Glutamatergic neuron (in vitro differentiated cells): ENCODE data around the gene MYDGF. TPM values are rescaled to one million over a fixed set of nuclear protein-coding genes. Genes with fewer than 3 reads are reported as not detected.

ENCODE experiments used
- DNase-seq: peaks from one replicate; pipeline ENCODE4 v3.0.0; 2022
- H3K27ac Mint-ChIP-seq: one replicate; pipeline ENCODE4 v1.8.0; 2020; ENCODE audit warnings: mild to moderate bottlenecking, mixed read lengths, inconsistent platforms; ENCODE audit not compliant: unreplicated experiment
- H3K27me3 Mint-ChIP-seq: one replicate; pipeline ENCODE4 v1.8.0; 2020; ENCODE audit warnings: mild to moderate bottlenecking, moderate library complexity, mixed read lengths, inconsistent platforms; ENCODE audit not compliant: unreplicated experiment
- H3K36me3 Mint-ChIP-seq: one replicate; pipeline ENCODE4 v1.8.0; 2020; ENCODE audit warnings: mild to moderate bottlenecking, mixed read lengths, inconsistent platforms; ENCODE audit not compliant: unreplicated experiment
- H3K4me1 Mint-ChIP-seq: one replicate; pipeline ENCODE4 v1.8.0; 2020; ENCODE audit warnings: mild to moderate bottlenecking, low read depth, mixed read lengths, inconsistent platforms; ENCODE audit not compliant: unreplicated experiment
- H3K4me3 Mint-ChIP-seq: one replicate; pipeline ENCODE4 v1.8.0; 2020; ENCODE audit warnings: mild to moderate bottlenecking, mixed read lengths, inconsistent platforms; ENCODE audit not compliant: unreplicated experiment
- H3K9me3 Mint-ChIP-seq: one replicate; pipeline ENCODE4 v1.8.0; 2020; ENCODE audit warnings: mild to moderate bottlenecking, moderate library complexity, mixed read lengths, inconsistent platforms; ENCODE audit not compliant: unreplicated experiment
- total RNA-seq: library from RNA; stranded (reverse); fragmentation: NEBNext Ultra II Directional; extraction: Animal tissue kit (Norgen Biotek cat#: 25700); gene quantifications from one replicate; pipeline ENCODE4 v1.2.1, GENCODE V29; 2021; ENCODE audit not compliant: unreplicated experiment
- TF ChIP-seq, protein P1 (sequence below): fragments of 200-600 bp; sonication (generic); IDR thresholded peaks from one replicate; pipeline ENCODE4 v1.5.0; 2021; ENCODE audit not compliant: partially characterized antibody, unreplicated experiment

MYDGF gene
- total RNA-seq, 1 donor from 2014 or later: 32.6 TPM

- H3K27ac Mint-ChIP-seq: no peak overlapping the region
- peaks cover 8% of the 10 kb centered on the region for H3K4me1 Mint-ChIP-seq
- TF ChIP-seq, protein P1, sequence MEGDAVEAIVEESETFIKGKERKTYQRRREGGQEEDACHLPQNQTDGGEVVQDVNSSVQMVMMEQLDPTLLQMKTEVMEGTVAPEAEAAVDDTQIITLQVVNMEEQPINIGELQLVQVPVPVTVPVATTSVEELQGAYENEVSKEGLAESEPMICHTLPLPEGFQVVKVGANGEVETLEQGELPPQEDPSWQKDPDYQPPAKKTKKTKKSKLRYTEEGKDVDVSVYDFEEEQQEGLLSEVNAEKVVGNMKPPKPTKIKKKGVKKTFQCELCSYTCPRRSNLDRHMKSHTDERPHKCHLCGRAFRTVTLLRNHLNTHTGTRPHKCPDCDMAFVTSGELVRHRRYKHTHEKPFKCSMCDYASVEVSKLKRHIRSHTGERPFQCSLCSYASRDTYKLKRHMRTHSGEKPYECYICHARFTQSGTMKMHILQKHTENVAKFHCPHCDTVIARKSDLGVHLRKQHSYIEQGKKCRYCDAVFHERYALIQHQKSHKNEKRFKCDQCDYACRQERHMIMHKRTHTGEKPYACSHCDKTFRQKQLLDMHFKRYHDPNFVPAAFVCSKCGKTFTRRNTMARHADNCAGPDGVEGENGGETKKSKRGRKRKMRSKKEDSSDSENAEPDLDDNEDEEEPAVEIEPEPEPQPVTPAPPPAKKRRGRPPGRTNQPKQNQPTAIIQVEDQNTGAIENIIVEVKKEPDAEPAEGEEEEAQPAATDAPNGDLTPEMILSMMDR: no peak
- DNase-seq: no peak
- peaks cover 5% of the 10 kb centered on the region for H3K36me3 Mint-ChIP-seq
- peaks cover 6% of the 10 kb centered on the region for H3K9me3 Mint-ChIP-seq
- peaks cover 3% of the 10 kb centered on the region for H3K27me3 Mint-ChIP-seq
- no peak overlapping the region for H3K4me3 Mint-ChIP-seq
Measured at GRCh38 chr19:4657835-4658234, 12.3 kb downstream of the MYDGF start.

GRCh38 chr19:4657262-4657661 lies 12.9 kb downstream of the MYDGF start:
- Mint-ChIP-seq H3K27ac (no peak overlapping the region), H3K9me3 (peaks cover 6% of the 10 kb centered on the region), H3K36me3 (peaks cover 5% of the 10 kb centered on the region), H3K27me3 (peaks cover 3% of the 10 kb centered on the region), H3K4me1 (peaks cover 3% of the 10 kb centered on the region), H3K4me3 (no peak overlapping the region)
- DNase-seq: no peak
- TF ChIP-seq, protein P1: no peak

GRCh38 chr19:4656102-4656501 lies 14.0 kb downstream of the MYDGF start:
- Mint-ChIP-seq H3K4me3 (no peak overlapping the region), H3K4me1 (peaks cover under 1% of the 10 kb centered on the region), H3K27ac (no peak overlapping the region), H3K27me3 (peaks cover 3% of the 10 kb centered on the region), H3K9me3 (peaks cover 6% of the 10 kb centered on the region), H3K36me3 (peaks cover 5% of the 10 kb centered on the region)
- no peak for DNase-seq
- TF ChIP-seq, protein P1: no peak

DNA sequence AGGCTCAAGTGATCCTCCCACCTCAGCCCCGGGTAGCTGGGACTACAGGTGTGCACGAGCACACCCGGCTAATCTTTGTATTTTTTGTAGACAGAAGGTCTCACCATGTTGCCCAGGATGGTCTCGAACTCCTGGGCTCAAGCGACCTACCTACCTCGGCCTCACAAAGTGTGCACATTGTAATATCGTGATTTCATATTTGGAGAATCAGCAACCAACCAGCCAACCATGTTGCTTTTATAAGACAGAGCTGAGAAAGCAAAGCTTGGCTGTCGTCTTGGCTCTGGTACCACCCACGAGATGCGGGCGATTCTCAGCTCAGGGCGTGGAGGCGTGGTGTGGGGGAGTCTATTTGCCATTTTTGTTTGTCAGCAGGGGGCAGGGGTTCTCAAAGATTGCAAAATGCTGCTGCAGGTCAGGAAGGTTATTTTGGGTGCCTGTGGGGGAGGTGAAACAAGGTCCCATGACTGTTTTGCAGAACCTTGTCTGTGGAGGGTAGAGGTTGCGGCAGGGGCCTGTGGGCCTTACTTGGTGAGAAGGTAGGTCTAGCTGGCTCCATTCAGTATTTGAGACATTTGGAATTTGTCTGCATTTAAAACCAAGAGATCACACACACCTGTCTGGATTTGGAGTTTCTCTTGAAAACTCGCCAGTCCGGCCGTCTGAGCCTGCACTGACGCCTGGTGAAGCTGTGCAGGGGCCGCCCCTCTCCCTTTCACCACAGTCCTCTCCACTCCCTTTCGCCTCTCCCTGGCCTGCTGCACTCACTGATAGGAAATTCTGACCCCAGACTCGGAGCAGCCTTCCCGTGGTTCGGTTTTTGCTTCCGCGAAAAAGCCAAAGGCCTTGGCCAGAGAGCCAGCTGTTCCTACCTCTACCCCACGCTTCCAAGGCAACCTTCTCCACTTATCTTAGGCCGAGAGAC lies 15.4 kb downstream of the MYDGF start:
- H3K4me1 Mint-ChIP-seq: no peaks in the 10 kb centered on the region
- H3K27me3 Mint-ChIP-seq: peaks cover 3% of the 10 kb centered on the region
- no peak for DNase-seq
- no peak overlapping the region for H3K4me3 Mint-ChIP-seq
- peaks cover 1% of the 10 kb centered on the region for H3K36me3 Mint-ChIP-seq
- TF ChIP-seq, protein P1: no peak
- H3K9me3 Mint-ChIP-seq: peaks cover 5% of the 10 kb centered on the region
- H3K27ac Mint-ChIP-seq: peak overlapping the region; percentile 26

DNA sequence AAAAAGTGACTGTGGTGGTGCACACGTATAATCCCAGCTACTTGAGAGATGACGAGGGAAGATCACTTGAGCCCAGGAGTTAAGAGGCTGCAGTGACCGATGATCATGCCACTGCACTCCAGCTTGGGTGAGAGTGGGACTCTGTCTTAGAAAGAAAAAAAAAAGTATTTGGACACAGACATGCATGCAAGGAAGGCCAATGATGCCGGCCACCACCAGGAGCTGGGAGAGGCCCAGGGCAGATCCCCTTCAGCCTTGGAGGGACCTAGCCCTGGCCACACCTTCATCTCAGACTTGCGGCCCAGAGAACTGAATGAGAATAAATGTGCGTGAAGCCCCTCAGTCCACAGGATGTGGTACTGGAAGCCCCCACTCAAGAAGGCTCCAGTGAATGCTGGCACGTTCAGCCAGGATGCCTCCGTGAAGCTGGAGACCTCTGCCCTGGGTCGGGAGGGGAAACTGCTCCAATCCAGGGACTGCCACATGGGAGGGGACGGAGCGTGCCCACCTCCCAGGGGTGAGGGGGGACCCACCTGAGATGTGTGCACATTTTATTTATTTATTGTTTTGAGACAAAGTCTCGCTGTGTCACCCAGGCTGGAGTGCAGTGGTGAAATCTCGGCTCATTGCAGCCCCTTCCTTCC lies 16.2 kb downstream of the MYDGF start:
- peaks cover 3% of the 10 kb centered on the region for H3K27me3 Mint-ChIP-seq
- TF ChIP-seq, protein P1: no peak
- no peaks in the 10 kb centered on the region for H3K36me3 Mint-ChIP-seq
- no peak for DNase-seq
- H3K27ac Mint-ChIP-seq: no peak overlapping the region
- H3K9me3 Mint-ChIP-seq: peaks cover 8% of the 10 kb centered on the region
- H3K4me1 Mint-ChIP-seq: no peaks in the 10 kb centered on the region
- H3K4me3 Mint-ChIP-seq: no peak overlapping the region
